RWPE2 (cell line): Measurements from ENCODE around the gene CYB561.

Experiments used
- ATAC-seq: fragments of 200-7000 bp; cut with Tn5 transposase; 3 replicates; pipeline ENCODE4 v1.9.1; 2021; ENCODE audit warnings: low read depth
- DNase-seq: peaks from one replicate; pipeline ENCODE4 v3.0.0-alpha.2; 2020; ENCODE audit warnings: low spot score
- H3K27ac ChIP-seq: fragments of 450-650 bp; 2 replicates; pipeline ENCODE4 v1.5.1; 2017; ENCODE audit warnings: mild to moderate bottlenecking; ENCODE audit not compliant: poor library complexity, severe bottlenecking
- H3K27me3 ChIP-seq: fragments of 250-450 bp; sonication (Bioruptor Pico); 2 replicates; pipeline ENCODE4 v1.5.1; 2021; ENCODE audit warnings: mild to moderate bottlenecking, moderate library complexity; ENCODE audit not compliant: insufficient read depth, poor library complexity, severe bottlenecking
- H3K36me3 ChIP-seq: fragments of 250-450 bp; sonication (Bioruptor Pico); 2 replicates; pipeline ENCODE4 v1.5.1; 2020; ENCODE audit warnings: low read depth, mild to moderate bottlenecking, moderate library complexity
- H3K4me1 ChIP-seq: fragments of 250-450 bp; sonication (Bioruptor Pico); 2 replicates; pipeline ENCODE4 v1.5.1; 2021; ENCODE audit warnings: mild to moderate bottlenecking, moderate library complexity; ENCODE audit not compliant: insufficient read depth, poor library complexity, severe bottlenecking
- H3K4me3 ChIP-seq: fragments of 250-450 bp; sonication (Bioruptor Pico); 2 replicates; pipeline ENCODE4 v1.5.1; 2021; ENCODE audit warnings: mild to moderate bottlenecking, moderate library complexity; ENCODE audit not compliant: severe bottlenecking
- H3K9me3 ChIP-seq: fragments of 250-450 bp; sonication (Bioruptor Pico); 2 replicates; pipeline ENCODE4 v1.5.1; 2021; ENCODE audit warnings: mild to moderate bottlenecking, moderate library complexity; ENCODE audit not compliant: severe bottlenecking
- TF ChIP-seq, protein P1 (sequence below): fragments of 450-650 bp; IDR thresholded peaks from one replicate; pipeline ENCODE4 v1.5.1; 2017; ENCODE audit warnings: mild to moderate bottlenecking, moderate library complexity; ENCODE audit not compliant: poor library complexity, severe bottlenecking

Gene CYB561

DNA sequence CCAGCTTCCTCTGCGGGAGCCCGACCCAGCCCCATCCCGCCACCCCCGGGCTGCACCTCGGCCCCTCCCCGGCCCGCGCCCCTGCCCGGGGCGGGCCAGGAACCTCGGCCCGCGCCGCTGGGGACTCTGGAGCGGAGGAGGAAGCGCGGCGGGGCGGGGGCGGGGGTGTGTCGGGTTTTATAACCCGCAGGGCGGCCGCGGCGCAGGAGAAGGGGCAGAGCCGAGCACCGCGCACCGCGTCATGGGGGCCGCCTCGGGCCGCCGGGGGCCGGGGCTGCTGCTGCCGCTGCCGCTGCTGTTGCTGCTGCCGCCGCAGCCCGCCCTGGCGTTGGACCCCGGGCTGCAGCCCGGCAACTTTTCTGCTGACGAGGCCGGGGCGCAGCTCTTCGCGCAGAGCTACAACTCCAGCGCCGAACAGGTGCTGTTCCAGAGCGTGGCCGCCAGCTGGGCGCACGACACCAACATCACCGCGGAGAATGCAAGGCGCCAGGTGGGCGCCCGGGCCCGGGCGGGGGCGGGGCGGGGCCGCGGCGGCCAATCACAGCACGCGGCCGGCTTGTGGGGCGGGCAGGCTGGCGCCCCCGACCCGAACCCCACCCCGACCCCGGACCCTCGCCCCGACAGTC, 30.9 kb upstream of the CYB561 start, which contains the start of gene ACE:
Gene ACE, plus strand, starts transcription at position 208 of the 626 bp plus-strand sequence. Its CDS starts 34 bp downstream, at position 242.
- Histone ChIP-seq H3K9me3 (no peaks in the 10 kb centered on the region), H3K27ac (no peak within 1 kb of the TSS), H3K27me3 (peaks cover 10% of the 10 kb centered on the region), H3K4me1 (no peaks in the 10 kb centered on the region), H3K36me3 (no peaks in the 10 kb centered on the region), H3K4me3 (peak within 1 kb of the TSS; percentile 30)
- ATAC-seq (no peak; the same call in 2 of the 3 replicates), DNase-seq (no peak)
- TF ChIP-seq, protein P1, sequence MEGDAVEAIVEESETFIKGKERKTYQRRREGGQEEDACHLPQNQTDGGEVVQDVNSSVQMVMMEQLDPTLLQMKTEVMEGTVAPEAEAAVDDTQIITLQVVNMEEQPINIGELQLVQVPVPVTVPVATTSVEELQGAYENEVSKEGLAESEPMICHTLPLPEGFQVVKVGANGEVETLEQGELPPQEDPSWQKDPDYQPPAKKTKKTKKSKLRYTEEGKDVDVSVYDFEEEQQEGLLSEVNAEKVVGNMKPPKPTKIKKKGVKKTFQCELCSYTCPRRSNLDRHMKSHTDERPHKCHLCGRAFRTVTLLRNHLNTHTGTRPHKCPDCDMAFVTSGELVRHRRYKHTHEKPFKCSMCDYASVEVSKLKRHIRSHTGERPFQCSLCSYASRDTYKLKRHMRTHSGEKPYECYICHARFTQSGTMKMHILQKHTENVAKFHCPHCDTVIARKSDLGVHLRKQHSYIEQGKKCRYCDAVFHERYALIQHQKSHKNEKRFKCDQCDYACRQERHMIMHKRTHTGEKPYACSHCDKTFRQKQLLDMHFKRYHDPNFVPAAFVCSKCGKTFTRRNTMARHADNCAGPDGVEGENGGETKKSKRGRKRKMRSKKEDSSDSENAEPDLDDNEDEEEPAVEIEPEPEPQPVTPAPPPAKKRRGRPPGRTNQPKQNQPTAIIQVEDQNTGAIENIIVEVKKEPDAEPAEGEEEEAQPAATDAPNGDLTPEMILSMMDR = no peak

DNA sequence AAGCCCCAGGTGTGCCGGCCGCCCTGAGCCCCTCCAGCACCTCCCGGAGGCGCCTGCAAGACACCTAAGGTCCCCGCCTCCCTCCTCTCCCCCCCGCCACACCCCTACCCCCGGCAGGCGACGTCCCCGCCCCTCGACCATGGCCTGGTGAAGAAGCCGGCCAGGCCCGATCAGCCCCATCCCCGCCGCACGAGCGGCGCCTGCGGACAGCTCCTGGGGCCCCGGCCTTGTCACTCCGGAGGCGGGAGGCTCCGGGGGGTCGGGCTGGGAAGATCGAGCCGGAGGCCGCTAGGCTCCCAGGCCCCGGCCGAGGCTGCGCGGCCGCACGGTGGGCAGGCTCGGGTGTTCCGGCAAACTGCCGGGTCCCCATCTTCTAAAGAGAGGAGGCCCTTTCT, 30.4 kb upstream of the CYB561 start:
- no peaks in the 10 kb centered on the region for H3K36me3 ChIP-seq
- DNase-seq (no peak), ATAC-seq (no peak; the same call in 2 of the 3 replicates)
- H3K4me1 ChIP-seq = no peaks in the 10 kb centered on the region
- TF ChIP-seq, protein P1 = no peak
- H3K4me3 ChIP-seq = peak overlapping the region; percentile 30
- H3K27me3 ChIP-seq = peaks cover 10% of the 10 kb centered on the region
- H3K27ac ChIP-seq = no peak overlapping the region
- no peaks in the 10 kb centered on the region for H3K9me3 ChIP-seq

DNA sequence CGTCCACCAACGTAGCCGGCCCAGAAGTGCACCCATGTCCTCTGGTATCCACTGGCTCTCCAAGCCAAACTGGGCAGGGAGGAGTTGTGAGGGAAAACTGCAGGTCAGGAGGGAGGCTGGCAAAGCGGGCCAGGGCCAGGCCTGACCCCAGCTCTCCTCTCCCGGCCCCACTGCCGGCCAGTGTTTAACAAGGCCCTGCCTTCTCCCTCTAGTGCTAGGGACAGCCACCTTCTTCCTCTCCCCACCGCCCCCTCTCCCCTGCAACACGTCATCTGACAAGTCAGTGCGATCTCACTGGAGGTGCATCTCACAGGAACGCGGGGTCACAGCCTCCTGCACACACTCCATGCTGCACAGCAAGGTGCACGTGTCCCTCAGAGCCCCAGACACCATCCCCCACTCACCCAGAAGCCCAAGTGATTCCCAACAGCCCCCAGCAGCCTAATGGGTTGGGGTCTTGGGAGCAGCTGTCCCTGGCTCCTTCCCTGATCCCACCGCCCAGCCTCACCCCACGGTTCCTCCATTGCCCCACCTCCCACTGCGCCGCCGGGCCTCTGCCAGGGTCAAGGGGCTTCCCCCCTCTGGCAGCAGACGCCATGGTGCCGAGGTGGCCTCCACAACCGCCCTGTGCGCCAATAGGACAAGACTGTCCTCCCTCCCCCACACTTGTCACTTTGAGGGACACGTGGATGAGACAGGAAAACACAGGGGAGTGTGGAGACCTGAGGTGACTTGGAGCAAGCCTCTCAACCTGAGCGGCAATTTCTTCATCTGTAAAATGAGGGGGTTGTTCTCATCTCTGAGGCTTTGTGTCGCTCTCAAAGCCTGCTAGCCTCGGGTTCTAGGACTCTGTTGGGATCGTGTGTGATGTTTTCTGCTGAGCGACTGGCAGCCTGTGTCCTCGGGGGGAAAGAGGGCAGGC, 29.6 kb upstream of the CYB561 start:
- no peak for ATAC-seq
- Histone ChIP-seq H3K4me3 (no peak overlapping the region), H3K36me3 (no peaks in the 10 kb centered on the region), H3K27me3 (peaks cover 10% of the 10 kb centered on the region), H3K9me3 (no peaks in the 10 kb centered on the region), H3K4me1 (no peaks in the 10 kb centered on the region), H3K27ac (no peak overlapping the region)
- no peak for DNase-seq
- TF ChIP-seq, protein P1 = no peak

DNA sequence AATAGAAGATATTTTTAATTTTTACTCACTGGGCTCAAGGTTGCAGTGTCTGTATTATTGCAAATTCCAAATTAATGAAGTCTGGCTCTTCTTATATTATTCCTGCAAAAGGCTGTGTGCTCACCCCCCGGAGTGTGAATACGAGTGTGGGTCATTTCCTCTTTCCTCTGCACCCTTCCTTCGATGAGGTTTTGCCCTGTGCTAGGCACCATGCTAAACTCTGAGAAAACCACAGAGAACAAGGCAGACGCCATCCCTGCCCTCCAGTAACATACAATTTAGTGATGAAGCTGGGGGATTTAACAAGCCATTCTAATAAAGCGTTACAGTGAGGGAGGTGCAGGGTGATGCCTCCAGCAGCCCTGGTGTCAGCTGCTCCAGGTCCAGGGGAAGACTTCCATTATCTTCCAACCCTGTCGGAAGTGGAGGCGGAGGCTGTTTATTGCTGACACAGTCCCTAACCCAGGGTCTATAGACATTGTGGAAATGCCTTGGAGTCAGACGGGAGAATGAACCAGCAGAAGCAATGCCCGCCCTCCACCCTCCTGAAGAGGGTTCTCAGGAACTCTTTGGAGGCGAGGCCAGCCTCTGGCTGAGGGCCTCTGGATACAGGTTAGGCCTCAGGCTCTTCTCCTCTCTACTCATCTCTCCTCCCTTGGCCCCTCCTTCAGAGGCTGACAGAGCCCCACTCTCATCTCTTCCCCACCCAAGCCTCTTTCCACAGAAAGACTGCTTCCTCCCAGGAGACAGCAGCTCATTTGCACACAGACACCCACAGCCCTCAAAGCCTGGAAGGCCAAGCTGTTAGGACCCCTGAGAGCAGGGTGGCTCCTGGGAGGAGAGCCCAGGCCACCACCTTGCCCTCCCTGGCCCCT, 28.7 kb upstream of the CYB561 start:
- H3K27ac ChIP-seq = no peak overlapping the region
- H3K4me3 ChIP-seq = no peak overlapping the region
- TF ChIP-seq, protein P1 = no peak
- no peaks in the 10 kb centered on the region for H3K9me3 ChIP-seq
- DNase-seq (no peak), ATAC-seq (no peak)
- peaks cover 10% of the 10 kb centered on the region for H3K27me3 ChIP-seq
- H3K4me1 ChIP-seq = no peaks in the 10 kb centered on the region
- H3K36me3 ChIP-seq = no peaks in the 10 kb centered on the region
